Measurements from ENCODE around the gene GOLPH3L.

GRCh38 chr1:150615346-150616201 is 81.4 kb downstream of the GOLPH3L start:
- TF ChIP-seq NR3C1 (CRISPR knock-in tag; IDR thresholded peaks at IDR 0.05) = no peak
- no peak for TF ChIP-seq CTCF (CRISPR knock-in tag; IDR thresholded peaks at IDR 0.05)
- no peak for TF ChIP-seq EHMT2 (IDR thresholded peaks at IDR 0.05; ENCODE audit: borderline replicate concordance, low read depth, low read length)
